Measurements from ENCODE around the gene TMEM131L. TPM values are rescaled to one million over a fixed set of nuclear protein-coding genes. Genes with fewer than 3 reads are reported as not detected.

TMEM131L gene
- total RNA-seq, 1 experiment from 2014 or later, result 14.6 TPM

DNA sequence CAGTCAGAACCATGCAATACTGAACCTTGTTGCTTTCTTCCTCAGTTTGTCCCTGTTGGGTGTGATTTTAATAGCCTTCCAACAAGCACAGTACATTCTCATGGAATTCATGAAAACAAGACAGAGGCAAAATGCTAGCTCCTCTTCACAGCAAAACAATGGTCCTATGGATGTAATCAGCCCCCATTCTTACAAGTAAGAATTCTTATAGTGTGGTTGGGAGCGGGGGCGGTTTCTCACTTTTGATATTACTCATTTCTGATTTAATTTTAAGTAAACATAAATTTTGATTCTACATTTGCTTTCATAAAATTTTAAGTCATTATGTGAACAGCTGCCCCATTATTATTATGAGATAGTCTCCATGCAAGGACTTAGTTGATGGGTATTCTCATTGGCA is 137.1 kb downstream of the TMEM131L start:
- H2BK120ac ChIP-seq (ENCODE audit: low read depth, low read length, poor library complexity, severe bottlenecking), result no peak overlapping the region
- H2BK12ac ChIP-seq (ENCODE audit: insufficient read length, low read depth, low read length), result no peak overlapping the region
- H3K14ac ChIP-seq (ENCODE audit: insufficient read depth, low read length), result no peak overlapping the region
- H2BK20ac ChIP-seq (ENCODE audit: low read depth, low read length, poor library complexity, severe bottlenecking), result no peak overlapping the region
- Mint-ChIP-seq H3K27me3 (ENCODE audit: low read depth) (no peaks in the 10 kb centered on the region), H3K4me1 (no peaks in the 10 kb centered on the region), H3K9me3 (no peaks in the 10 kb centered on the region), H3K36me3 (ENCODE audit: insufficient read depth in 1 of 3, low read depth in 3 of 3) (peaks cover 23 to 38% (median 35%) of the 10 kb centered on the region in 3 experiments; a peak in 6 of 7 replicates), H3K4me3 (no peak overlapping the region), H3K27ac (no peak overlapping the region)
- H3K23ac ChIP-seq (ENCODE audit: insufficient read length, low read depth, low read length), result no peak overlapping the region
- H3K23me2 ChIP-seq (ENCODE audit: insufficient read length, low read depth, low read length, poor library complexity, severe bottlenecking), result no peaks in the 10 kb centered on the region
- no peak overlapping the region for H2AK5ac ChIP-seq (ENCODE audit: insufficient read length, low read length)
- H3K9ac ChIP-seq (ENCODE audit: extremely low read depth, insufficient read length, low read length), result no peak overlapping the region
- no peak overlapping the region for H3T11ph ChIP-seq (ENCODE audit: low read length)
- no peaks in the 10 kb centered on the region for H3K4me1 ChIP-seq (ENCODE audit: insufficient read depth, low read length)
- H3K4ac ChIP-seq (ENCODE audit: low read depth, low read length), result no peak overlapping the region
- no peak for TF ChIP-seq CTCF (conservative IDR thresholded peaks at IDR 0.05)
- H3K18ac ChIP-seq (ENCODE audit: insufficient read length, low read depth, low read length), result no peak overlapping the region
- H3K4me2 ChIP-seq (ENCODE audit: insufficient read depth, insufficient read length, low read length), result no peak overlapping the region
- H3K9me3 ChIP-seq (ENCODE audit: control insufficient read depth, low read depth, low read length), result no peaks in the 10 kb centered on the region
- no peaks in the 10 kb centered on the region for H4K20me1 ChIP-seq (ENCODE audit: control insufficient read depth, insufficient read depth, insufficient read length)
- H2BK15ac ChIP-seq (ENCODE audit: low read depth, low read length), result no peak overlapping the region
- no peak overlapping the region for H4K8ac ChIP-seq (replicated peaks; ENCODE audit: insufficient read length, low read depth, low read length)
- no peak overlapping the region for H3K27ac ChIP-seq (ENCODE audit: insufficient read length, low read depth, low read length)
- H3K79me2 ChIP-seq (ENCODE audit: insufficient read depth, low read length), result no peaks in the 10 kb centered on the region
- H2AFZ ChIP-seq (ENCODE audit: low read length), result no peak overlapping the region
- no peak overlapping the region for H4K91ac ChIP-seq (ENCODE audit: insufficient read length, low read depth, low read length)
- WGBS (ENCODE audit: extremely low coverage, insufficient read length, low lambda C conversion rate), result no CpG with 5 or more reads among the region's 2 CpGs
- H3K27me3 ChIP-seq (ENCODE audit: insufficient read depth, low read length), result no peaks in the 10 kb centered on the region
- DNase-seq, result no peak
- H3K56ac ChIP-seq (ENCODE audit: insufficient read length, low read depth, low read length), result no peak overlapping the region
- H3K79me1 ChIP-seq (ENCODE audit: insufficient read depth, low read depth, low read length, poor library complexity, severe bottlenecking), result no peaks in the 10 kb centered on the region
- no peak overlapping the region for H2BK5ac ChIP-seq (ENCODE audit: insufficient read length, low read length)
- no peak overlapping the region for H4K5ac ChIP-seq (ENCODE audit: insufficient read length, low read depth, low read length)

Data from H9 (cell line).